SK-N-SH (cell line): ENCODE measurements around the gene SMIM7. TPM values are rescaled to one million over a fixed set of nuclear protein-coding genes. Genes with fewer than 3 reads are reported as not detected.

Experiments
- CTCF ChIA-PET: fragments of 300-600, 350-600 bp; formaldehyde crosslinking; extraction: SDS; loops from one replicate; lab custom pipeline; 2021; lab: Yijun Ruan, JAX
- POLR2A ChIA-PET: fragments of 350-600 bp; sonication (Branson Sonifier 250); formaldehyde crosslinking; extraction: SDS; loops from one replicate; lab custom pipeline; 2020; ENCODE audit warnings: antibody characterized with exemption, inconsistent platforms; lab: Yijun Ruan, JAX
- DNase-seq: peaks from one replicate; pipeline ENCODE4 v3.0.0; 2012
- H2AFZ ChIP-seq: fragments of 200-600 bp; sonication (generic); 2 replicates; pipeline ENCODE4 v1.8.1; 2016; ENCODE audit warnings: antibody characterized with exemption, mild to moderate bottlenecking, low read depth
- H3F3A ChIP-seq: fragments of 200-600 bp; sonication (generic); replicated peaks from 2 replicates; pipeline ENCODE3; 2016; ENCODE audit warnings: antibody characterized with exemption, mild to moderate bottlenecking; ENCODE audit not compliant: insufficient read depth
- H3K27ac ChIP-seq, 2 experiments: fragments of 200-500 bp in 1 of 2; fragments of 200-600 bp in 1 of 2; sonication (Bioruptor generic) in 1 of 2; sonication (generic), shearing (Covaris generic) in 1 of 2; 2 replicates each; pipeline versions ENCODE4 v1.5.1 to v1.6.1; 2014 to 2016; ENCODE audit warnings: low read depth in 2 of 2, inconsistent platforms in 1 of 2, low read length in 1 of 2, mild to moderate bottlenecking in 1 of 2, mixed read lengths in 1 of 2
- H3K27me3 ChIP-seq: fragments of 200-600 bp; sonication (generic), shearing (Covaris generic); 2 replicates; pipeline ENCODE4 v1.6.1; 2016; ENCODE audit warnings: mixed run types; ENCODE audit not compliant: insufficient read depth
- H3K36me3 ChIP-seq, 2 experiments: fragments of 200-500 bp in 1 of 2; fragments of 200-600 bp in 1 of 2; sonication (Bioruptor generic) in 1 of 2; sonication (generic) in 1 of 2; replicated peaks in 1 of 2; 2 replicates each; pipeline versions ENCODE3 to v1.5.1; 2014 to 2016; ENCODE audit warnings: low read length in 1 of 2, mild to moderate bottlenecking in 1 of 2; ENCODE audit not compliant: insufficient read depth in 2 of 2, control insufficient read depth in 1 of 2
- H3K4me1 ChIP-seq, 2 experiments: fragments of 200-500 bp in 1 of 2; fragments of 200-600 bp in 1 of 2; sonication (Bioruptor generic) in 1 of 2; sonication (generic), shearing (Covaris generic) in 1 of 2; 2 replicates each; pipeline versions ENCODE4 v1.5.1 to v1.6.1; 2014 to 2016; ENCODE audit warnings: low read depth in 1 of 2, low read length in 1 of 2, mixed run types in 1 of 2; ENCODE audit not compliant: insufficient read depth in 2 of 2, control insufficient read depth in 1 of 2
- H3K4me2 ChIP-seq: fragments of 200-600 bp; sonication (generic), shearing (Covaris generic); 2 replicates; pipeline ENCODE4 v1.6.1; 2017; ENCODE audit warnings: mixed run types
- H3K4me3 ChIP-seq, 2 experiments: fragments of 200-500 bp in 1 of 2; fragments of 200-600 bp in 1 of 2; sonication (Bioruptor generic) in 1 of 2; sonication (generic), shearing (Covaris generic) in 1 of 2; 2 replicates each; pipeline versions ENCODE4 v1.5.1 to v1.8.1; 2014 to 2016; ENCODE audit warnings: low read depth in 2 of 2, inconsistent platforms in 1 of 2, low read length in 1 of 2, mild to moderate bottlenecking in 1 of 2, mixed read lengths in 1 of 2, moderate library complexity in 1 of 2
- H3K79me2 ChIP-seq: fragments of 200-600 bp; sonication (generic); 2 replicates; pipeline ENCODE4 v1.8.1; 2017; ENCODE audit warnings: mild to moderate bottlenecking; ENCODE audit not compliant: insufficient read depth
- H3K9ac ChIP-seq: fragments of 200-600 bp; sonication (generic); 2 replicates; pipeline ENCODE4 v1.6.1; 2017; ENCODE audit warnings: mixed run types
- H3K9me2 ChIP-seq: fragments of 200-600 bp; sonication (generic); 2 replicates; pipeline ENCODE4 v1.6.1; 2017; ENCODE audit warnings: mixed run types
- H3K9me3 ChIP-seq: fragments of 200-600 bp; sonication (generic); 2 replicates; pipeline ENCODE4 v1.6.1; 2017; ENCODE audit warnings: mixed run types, mild to moderate bottlenecking, moderate library complexity
- H4K20me1 ChIP-seq: fragments of 200-600 bp; sonication (generic); 2 replicates; pipeline ENCODE4 v1.6.1; 2017; ENCODE audit warnings: mild to moderate bottlenecking, mixed run types; ENCODE audit not compliant: insufficient read depth
- CTCF ChIP-seq: fragments of 200-600 bp; sonication (generic); IDR thresholded peaks from 2 replicates; pipeline ENCODE4 v1.6.1; 2017; ENCODE audit warnings: antibody characterized with exemption, mild to moderate bottlenecking, moderate library complexity
- FOSL2 ChIP-seq: IDR thresholded peaks from 2 replicates; pipeline ENCODE4 v1.4.0; 2012; ENCODE audit warnings: low read depth, mild to moderate bottlenecking, moderate library complexity, borderline replicate concordance
- FOXM1 ChIP-seq: IDR thresholded peaks from 2 replicates; pipeline ENCODE4 v1.4.0; 2012; ENCODE audit warnings: low read depth, mild to moderate bottlenecking
- GATA2 ChIP-seq: sonication (generic); formaldehyde crosslinking; IDR thresholded peaks from 2 replicates; pipeline ENCODE4 v1.5.0; 2020; ENCODE audit warnings: mild to moderate bottlenecking, missing genetic modification reagents
- MXI1 ChIP-seq: IDR thresholded peaks from 2 replicates; pipeline ENCODE4 v1.6.1; 2012; ENCODE audit warnings: mild to moderate bottlenecking, low read depth, low read length, improper control_type of control experiment
- NFIC ChIP-seq: IDR thresholded peaks from 2 replicates; pipeline ENCODE4 v1.4.0; 2012; ENCODE audit warnings: borderline replicate concordance
- PBX3 ChIP-seq: IDR thresholded peaks from 2 replicates; pipeline ENCODE4; 2012
- POLR2AphosphoS5 ChIP-seq: IDR thresholded peaks from 2 replicates; pipeline ENCODE4 v1.6.1; 2012; ENCODE audit warnings: low read depth, low read length
- RAD21 ChIP-seq: IDR thresholded peaks from 2 replicates; pipeline ENCODE4 v1.6.1; 2012; ENCODE audit warnings: mild to moderate bottlenecking, low read length
- TEAD4 ChIP-seq: IDR thresholded peaks from 2 replicates; pipeline ENCODE4 v1.4.0; 2012; ENCODE audit warnings: mild to moderate bottlenecking, borderline replicate concordance; ENCODE audit not compliant: insufficient read depth
- USF1 ChIP-seq: IDR thresholded peaks from 2 replicates; pipeline ENCODE4 v1.4.0; 2012; ENCODE audit warnings: low read depth, borderline replicate concordance
- USF2 ChIP-seq: fragments of 150-350 bp; IDR thresholded peaks from 2 replicates; pipeline ENCODE4 v1.6.1; 2017; ENCODE audit warnings: antibody characterized with exemption, low read length, low read depth, borderline replicate concordance
- YY1 ChIP-seq: IDR thresholded peaks from 2 replicates; pipeline ENCODE4 v1.4.0; 2012; ENCODE audit warnings: low read depth, mild to moderate bottlenecking
- WGBS: methylation state at CpG from one replicate; pipeline ENCODE4 v1.1.6; 2017; ENCODE audit warnings: low lambda C conversion rate; 5-methylcytosine and 5-hydroxymethylcytosine counted together
- polyA plus RNA-seq, 3 experiments: library from polyadenylated mRNA; depleted of rRNA; stranded (reverse); fragments of >200 nt; gene quantifications; 2 replicates each; pipeline ENCODE4 v1.2.3, GENCODE V29; 2012

SMIM7 gene
- polyA plus RNA-seq, 1 of the 3 experiments (the other 2 are of a cell fraction) = 74.2 TPM

- Histone ChIP-seq H2AFZ (no peak overlapping the region), H3K9me3 (no peaks in the 10 kb centered on the region), H3K27ac (no peak overlapping the region; a peak in 1 of 4 replicates)
- TF ChIP-seq TEAD4 (no peak), PBX3 (no peak), FOSL2 (no peak), MXI1 (no peak), FOXM1 (no peak), CTCF (no peak), GATA2 (no peak), YY1 (no peak), RAD21 (no peak)
- TF ChIP-seq, all 33 proteins: peak for 0
- no peaks in the 10 kb centered on the region for H3K27me3 ChIP-seq
- H3K9me2 ChIP-seq = no peaks in the 10 kb centered on the region
- POLR2A ChIA-PET = interaction anchor here (0.7 to 1.7 kb wide), 2 partner anchors 9 to 86 kb away, joined by 3 to 5 read pairs; no protein-coding TSS in a partner anchor
- 82% methylated on average over 3 of the region's 3 CpGs for WGBS
- H3K4me3 ChIP-seq = no peak overlapping the region
- CTCF ChIA-PET = interaction anchor here (0.6 to 1.4 kb wide), 2 partner anchors 57 to 475 kb away, joined by 3 to 4 read pairs; partner anchors contain the start of gene SMIM7
- no peak for DNase-seq
- H3K9ac ChIP-seq = no peak overlapping the region
- peaks cover 95% of the 10 kb centered on the region for H4K20me1 ChIP-seq
- no peaks in the 10 kb centered on the region for H3F3A ChIP-seq
- peaks cover 100% of the 10 kb centered on the region for H3K79me2 ChIP-seq
- peaks cover 4 to 53% of the 10 kb centered on the region in 2 experiments; a peak in 2 of 4 replicates for H3K4me1 ChIP-seq
- no peaks in the 10 kb centered on the region for H3K36me3 ChIP-seq
- no peak overlapping the region for H3K4me2 ChIP-seq
Measured at GRCh38 chr19:16603090-16603489, 56.9 kb downstream of the SMIM7 start.

GRCh38 chr19:16601378-16602052, 58.4 kb downstream of the SMIM7 start:
- Histone ChIP-seq H3K4me1 (peaks cover 4 to 45% of the 10 kb centered on the region in 2 experiments; a peak in 2 of 4 replicates), H4K20me1 (peaks cover 98% of the 10 kb centered on the region), H3K27ac (no peak overlapping the region; a peak in 1 of 4 replicates), H3K79me2 (peaks cover 100% of the 10 kb centered on the region), H2AFZ (no peak overlapping the region), H3F3A (no peaks in the 10 kb centered on the region), H3K9me3 (no peaks in the 10 kb centered on the region), H3K4me3 (no peak overlapping the region), H3K27me3 (no peaks in the 10 kb centered on the region), H3K9ac (no peak overlapping the region), H3K36me3 (no peaks in the 10 kb centered on the region), H3K4me2 (no peak overlapping the region), H3K9me2 (no peaks in the 10 kb centered on the region)
- CTCF ChIA-PET = interaction anchor here (3.1 kb wide), 1 partner anchor 12 kb away, joined by 12 read pairs; no protein-coding TSS in a partner anchor
- POLR2A ChIA-PET = no interaction called here
- no peak for DNase-seq
- 98% methylated on average over 10 of the region's 20 CpGs for whole genome bisulfite sequencing
- no peak for TF ChIP-seq USF1
- no peak for TF ChIP-seq USF2
- no peak for TF ChIP-seq NFIC
- TF ChIP-seq POLR2AphosphoS5 = no peak
